Testis (tissue), 2 donors: ENCODE results near the gene ATP1A1.

Experiments used
- CTCF ChIP-seq, 3 experiments: fragments of 450-650 bp in 2 of 3; fragments of 200-600 bp in 1 of 3; sonication (generic) in 1 of 3; IDR thresholded peaks; one replicate each; pipeline ENCODE4 v1.5.1; 2016 to 2019; ENCODE audit warnings: antibody characterized with exemption in 3 of 3, mild to moderate bottlenecking in 2 of 3, moderate library complexity in 1 of 3
- POLR2A ChIP-seq: fragments of 450-650 bp; IDR thresholded peaks from one replicate; pipeline ENCODE4 v1.6.1; 2017; ENCODE audit warnings: antibody characterized with exemption, mild to moderate bottlenecking, moderate library complexity

GRCh38 chr1:116357487-116357886 lies 15.6 kb upstream of the ATP1A1 start:
- TF ChIP-seq CTCF (IDR thresholded peaks at IDR 0.05) (no peak), POLR2A (no peak)
